ENCODE data around the gene MPZL2.
"Not testable (repeated sequence)": the region's sequence is repeated elsewhere in the genome, so short reads cannot be mapped to it uniquely, and the experiment has no call there.

Gene MPZL2

GRCh38 chr11:118263695-118264568 is at the start of gene MPZL2:
MPZL2 (minus strand) TSS chr11:118264297; CDS start chr11:118264153, 144 bp downstream.
- peak; percentile 32 for DNase-seq

GRCh38 chr11:118313242-118313641 is 49.1 kb upstream of the MPZL2 start:
- no peak for DNase-seq

GRCh38 chr11:118312328-118312727 is 48.2 kb upstream of the MPZL2 start:
- no peak for DNase-seq

- no peak for DNase-seq
These were observed 47.4 kb upstream of the MPZL2 start for GRCh38 chr11:118311518-118311917.

GRCh38 chr11:118310781-118311485 is 46.8 kb upstream of the MPZL2 start:
- no peak for DNase-seq

GRCh38 chr11:118310271-118310670 is 46.2 kb upstream of the MPZL2 start:
- DNase-seq: no peak

- not testable (repeated sequence) for DNase-seq
These were observed 45.0 kb upstream of the MPZL2 start for GRCh38 chr11:118308995-118309528.

- DNase-seq: peak; percentile 61
These were observed 42.5 kb upstream of the MPZL2 start for GRCh38 chr11:118306556-118306955.

GRCh38 chr11:118305726-118306125 is 41.6 kb upstream of the MPZL2 start:
- DNase-seq: peak; percentile 44

GRCh38 chr11:118304568-118305248 is 40.6 kb upstream of the MPZL2 start, which contains the start of gene CD3E:
CD3E (plus strand) TSS chr11:118304730; CDS start chr11:118304953, 223 bp downstream.
- DNase-seq: peak; percentile 73

- no peak for DNase-seq
These were observed 40.1 kb upstream of the MPZL2 start for GRCh38 chr11:118304227-118304567.

GRCh38 chr11:118301600-118302195 is 37.6 kb upstream of the MPZL2 start:
- no peak for DNase-seq

GRCh38 chr11:118295815-118296454 is 31.8 kb upstream of the MPZL2 start:
- DNase-seq: peak; percentile 64

- no peak for DNase-seq
These were observed 31.1 kb upstream of the MPZL2 start for GRCh38 chr11:118295199-118295598.

GRCh38 chr11:118294053-118294452 is 30.0 kb upstream of the MPZL2 start:
- DNase-seq: no peak

GRCh38 chr11:118291477-118292135 is 27.5 kb upstream of the MPZL2 start:
- DNase-seq: no peak

- DNase-seq: peak; percentile 51
These were observed 26.8 kb upstream of the MPZL2 start for GRCh38 chr11:118290923-118291322.

GRCh38 chr11:118289401-118289800 is 25.3 kb upstream of the MPZL2 start:
- no peak for DNase-seq

GRCh38 chr11:118287006-118287405 is 22.9 kb upstream of the MPZL2 start:
- no peak for DNase-seq

GRCh38 chr11:118286545-118286944 is 22.4 kb upstream of the MPZL2 start:
- no peak for DNase-seq

GRCh38 chr11:118283756-118284350 is 19.8 kb upstream of the MPZL2 start:
- no peak for DNase-seq

All from stimulated activated CD4-positive, alpha-beta T cell treated with anti-CD3 and anti-CD28 coated beads, Interleukin-4, amount 100 ng/mL, for 24 hours (primary cell).